IPS-NIHi7 (cell line): ENCODE data around the gene FUCA1.
"Not testable (repeated sequence)": the region's sequence is repeated elsewhere in the genome, so short reads cannot be mapped to it uniquely, and the experiment has no call there.

Experiments used
- DNase-seq: peaks from one replicate; pipeline ENCODE4 v3.0.0; 2012; ENCODE audit warnings: mixed read lengths; ENCODE audit errors: extremely low spot score

Gene FUCA1

GRCh38 chr1:23895993-23896392 is 27.9 kb upstream of the FUCA1 start:
- no peak for DNase-seq

GRCh38 chr1:23895082-23895481 is 27.0 kb upstream of the FUCA1 start:
- no peak for DNase-seq

- DNase-seq: no peak
Measured at GRCh38 chr1:23889074-23889473, 21.0 kb upstream of the FUCA1 start.

- DNase-seq: no peak
Measured at GRCh38 chr1:23885222-23885621, 17.1 kb upstream of the FUCA1 start.

- DNase-seq: no peak
Measured at GRCh38 chr1:23882746-23883145, 14.7 kb upstream of the FUCA1 start.

GRCh38 chr1:23879809-23880208 is 11.7 kb upstream of the FUCA1 start:
- no peak for DNase-seq

GRCh38 chr1:23878668-23879067 is 10.6 kb upstream of the FUCA1 start:
- no peak for DNase-seq

- DNase-seq: no peak
Measured at GRCh38 chr1:23875382-23875781, 7.3 kb upstream of the FUCA1 start.

- no peak for DNase-seq
Measured at GRCh38 chr1:23872421-23872820, 4.3 kb upstream of the FUCA1 start.

- no peak for DNase-seq
Measured at GRCh38 chr1:23869051-23869450, 961 bp upstream of the FUCA1 start.

GRCh38 chr1:23868557-23869016 is 497 bp upstream of the FUCA1 start:
- DNase-seq: no peak

GRCh38 chr1:23867542-23867894 is 572 bp downstream of the FUCA1 start:
- DNase-seq: peak; percentile 39

- no peak for DNase-seq
Measured at GRCh38 chr1:23865543-23865930, 2.6 kb downstream of the FUCA1 start.

GRCh38 chr1:23864801-23865542 is 3.1 kb downstream of the FUCA1 start:
- no peak for DNase-seq

GRCh38 chr1:23862640-23863039 is 5.5 kb downstream of the FUCA1 start:
- DNase-seq: no peak

- no peak for DNase-seq
Measured at GRCh38 chr1:23854568-23854967, 13.5 kb downstream of the FUCA1 start.

GRCh38 chr1:23853124-23853523 is 15.0 kb downstream of the FUCA1 start:
- not testable (repeated sequence) for DNase-seq

- DNase-seq: not testable (repeated sequence)
Measured at GRCh38 chr1:23851406-23851805, 16.7 kb downstream of the FUCA1 start.

- DNase-seq: no peak
Measured at GRCh38 chr1:23848673-23849616, 19.1 kb downstream of the FUCA1 start.

GRCh38 chr1:23847482-23848095 is 20.5 kb downstream of the FUCA1 start:
- not testable (repeated sequence) for DNase-seq

GRCh38 chr1:23845163-23845562 is 22.9 kb downstream of the FUCA1 start:
- DNase-seq: no peak

- no peak for DNase-seq
Measured at GRCh38 chr1:23843644-23844043, 24.4 kb downstream of the FUCA1 start.
